NCI-H524 (cell line): ENCODE data around the gene OGFOD3.
A peak's percentile ranks its signal among the peaks of the same experiment; 100 is the strongest.

ENCODE experiments used
- DNase-seq, 2 experiments: peaks; one replicate each; lab custom pipeline; 2025; lab: John Stamatoyannopoulos, UW

Gene OGFOD3

DNA sequence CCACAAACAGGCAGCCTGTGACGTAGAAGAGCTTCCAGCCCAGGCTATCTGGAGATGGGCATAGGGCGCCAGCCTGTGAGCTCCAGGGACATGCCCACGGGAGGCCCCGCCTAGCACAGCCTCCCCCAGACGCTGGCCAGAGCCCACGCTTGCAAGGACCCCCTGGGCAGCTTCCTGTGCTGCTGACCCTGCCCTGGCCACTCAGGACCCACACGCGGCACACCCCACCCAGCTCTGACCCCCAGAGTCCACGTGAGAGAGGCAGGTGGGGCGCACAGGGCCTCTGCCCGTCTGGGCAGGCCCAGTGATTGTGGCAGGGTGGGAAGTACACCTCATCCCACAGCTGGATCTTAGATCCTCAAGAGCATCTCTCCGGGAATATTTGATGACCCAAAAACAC is 28.3 kb upstream of the OGFOD3 start:
- no peak for DNase-seq

DNA sequence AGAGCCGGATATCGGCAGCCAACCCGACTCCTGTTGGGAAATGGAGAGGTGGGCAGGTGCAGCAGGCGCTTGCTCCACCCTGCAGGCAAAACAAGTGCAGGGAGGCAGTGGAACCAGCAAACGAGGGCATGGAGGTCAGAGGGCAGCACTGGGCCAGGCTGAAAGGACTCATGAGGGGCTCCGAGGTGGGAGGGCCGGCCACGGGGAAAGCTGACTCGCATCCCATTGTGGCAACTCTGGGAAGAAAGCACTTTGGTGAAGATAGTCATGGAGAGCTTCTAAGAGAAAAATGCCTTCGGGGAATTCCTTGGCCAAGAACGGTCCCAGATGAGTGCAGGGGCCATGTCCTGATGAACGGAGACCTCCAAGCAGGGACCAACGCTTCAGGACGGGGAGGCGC is 27.7 kb upstream of the OGFOD3 start:
- no peak for DNase-seq

GRCh38 chr17:82445542-82445941 is 27.2 kb upstream of the OGFOD3 start:
- DNase-seq = no peak

- no peak for DNase-seq
These were observed 26.6 kb upstream of the OGFOD3 start for GRCh38 chr17:82444941-82445521.

DNA sequence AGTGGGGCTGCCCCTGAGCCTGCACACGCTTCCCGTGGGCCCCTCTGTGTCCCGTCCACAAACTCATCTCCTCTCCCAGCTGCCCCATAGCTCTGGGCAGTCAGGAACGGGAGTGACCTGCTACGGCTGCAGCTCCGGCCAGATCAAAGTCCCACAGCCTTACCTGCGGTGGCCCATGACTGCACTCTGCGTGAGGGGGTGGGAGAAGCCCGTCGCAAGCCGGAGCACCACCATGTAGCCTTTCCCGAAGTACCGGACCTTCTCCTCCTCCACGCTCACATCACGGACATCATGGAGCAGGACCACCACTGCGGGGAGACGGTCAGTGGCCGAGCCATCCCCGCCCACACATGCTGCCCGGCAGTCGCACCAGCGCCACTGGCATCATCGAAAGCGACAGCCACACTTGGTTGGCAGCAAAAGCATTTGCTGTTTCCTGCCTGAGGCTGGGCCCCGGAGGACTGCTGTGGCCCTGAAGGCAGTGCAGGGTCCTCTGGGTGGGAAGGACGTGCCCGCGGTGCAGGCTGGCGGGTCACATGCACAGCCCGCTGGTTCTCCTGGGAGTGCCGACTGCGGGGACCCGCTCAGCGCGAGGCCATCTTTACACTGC is 26.0 kb upstream of the OGFOD3 start:
- no peak for DNase-seq

DNA sequence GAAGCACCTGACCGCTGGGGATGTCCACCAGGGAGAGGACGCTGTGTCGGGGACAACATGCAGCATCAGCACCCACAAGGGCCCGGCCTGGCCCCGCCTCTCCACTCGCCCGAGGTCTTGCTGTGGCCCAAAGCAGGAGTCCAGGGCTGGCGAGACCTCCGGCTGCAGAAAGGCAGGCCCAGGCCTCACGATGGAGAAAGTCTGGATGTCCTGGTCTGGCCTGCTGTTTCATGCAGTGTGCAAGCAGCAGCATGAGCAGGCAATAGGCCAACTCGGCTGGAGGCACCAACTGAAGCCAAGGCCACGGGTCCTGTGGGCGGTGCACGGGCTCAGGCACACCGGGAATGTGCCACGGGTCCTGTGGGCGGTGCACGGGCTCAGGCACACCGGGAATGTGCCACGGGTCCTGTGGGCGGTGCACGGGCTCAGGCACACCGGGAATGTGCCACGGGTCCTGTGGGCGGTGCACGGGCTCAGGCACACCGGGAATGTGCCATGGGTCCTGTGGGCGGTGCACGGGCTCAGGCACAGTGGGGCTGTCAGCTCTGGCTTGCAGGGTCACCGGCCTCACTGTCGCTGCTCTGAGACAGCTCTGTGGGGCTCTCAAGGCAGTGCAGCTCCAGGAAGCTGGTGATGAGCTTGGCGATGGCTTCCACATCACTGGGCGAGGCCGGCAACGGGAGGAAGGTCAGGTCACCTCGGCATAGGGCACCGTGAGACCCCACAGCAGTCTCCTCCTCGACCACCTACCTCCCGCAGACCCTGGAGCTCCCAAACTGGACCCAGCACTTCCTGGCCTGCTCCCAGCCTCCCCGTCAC is 25.3 kb upstream of the OGFOD3 start:
- DNase-seq = no peak

GRCh38 chr17:82442643-82443464 is 24.5 kb upstream of the OGFOD3 start:
- DNase-seq = no peak

GRCh38 chr17:82441691-82442487 is 23.5 kb upstream of the OGFOD3 start:
- DNase-seq = no peak

- peak in 1 of 2 experiments; percentile 63 for DNase-seq
These were observed 22.7 kb upstream of the OGFOD3 start for GRCh38 chr17:82440991-82441627.

DNA sequence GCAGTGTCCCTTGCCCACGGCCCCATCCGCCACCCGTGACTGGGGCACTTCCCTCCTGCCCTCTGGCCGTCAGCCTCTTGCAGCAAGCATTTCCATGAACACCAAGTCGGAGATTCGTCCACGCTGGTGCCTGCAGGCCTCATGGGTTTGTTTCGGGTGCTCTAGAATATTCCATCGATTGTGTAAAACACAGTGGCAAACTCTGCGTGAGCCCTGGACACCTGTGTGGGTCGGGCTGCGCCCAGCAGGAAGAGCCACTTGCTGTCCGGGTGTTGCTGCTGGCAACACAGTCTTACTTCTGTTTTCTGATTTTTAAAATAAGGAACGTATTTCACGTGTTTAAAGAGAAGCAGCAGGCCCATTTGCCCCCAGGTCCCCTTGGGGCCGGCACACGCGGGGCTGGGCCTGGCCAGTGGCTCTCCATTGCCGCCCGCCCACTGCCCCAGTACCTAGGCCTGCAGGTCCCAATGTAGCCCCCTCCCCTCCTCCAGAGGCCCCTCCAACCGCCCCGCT is 22.1 kb upstream of the OGFOD3 start:
- DNase-seq = no peak

GRCh38 chr17:82439829-82440365 is 21.5 kb upstream of the OGFOD3 start:
- DNase-seq = no peak

- DNase-seq = no peak
These were observed 20.9 kb upstream of the OGFOD3 start for GRCh38 chr17:82439194-82439828.

DNA sequence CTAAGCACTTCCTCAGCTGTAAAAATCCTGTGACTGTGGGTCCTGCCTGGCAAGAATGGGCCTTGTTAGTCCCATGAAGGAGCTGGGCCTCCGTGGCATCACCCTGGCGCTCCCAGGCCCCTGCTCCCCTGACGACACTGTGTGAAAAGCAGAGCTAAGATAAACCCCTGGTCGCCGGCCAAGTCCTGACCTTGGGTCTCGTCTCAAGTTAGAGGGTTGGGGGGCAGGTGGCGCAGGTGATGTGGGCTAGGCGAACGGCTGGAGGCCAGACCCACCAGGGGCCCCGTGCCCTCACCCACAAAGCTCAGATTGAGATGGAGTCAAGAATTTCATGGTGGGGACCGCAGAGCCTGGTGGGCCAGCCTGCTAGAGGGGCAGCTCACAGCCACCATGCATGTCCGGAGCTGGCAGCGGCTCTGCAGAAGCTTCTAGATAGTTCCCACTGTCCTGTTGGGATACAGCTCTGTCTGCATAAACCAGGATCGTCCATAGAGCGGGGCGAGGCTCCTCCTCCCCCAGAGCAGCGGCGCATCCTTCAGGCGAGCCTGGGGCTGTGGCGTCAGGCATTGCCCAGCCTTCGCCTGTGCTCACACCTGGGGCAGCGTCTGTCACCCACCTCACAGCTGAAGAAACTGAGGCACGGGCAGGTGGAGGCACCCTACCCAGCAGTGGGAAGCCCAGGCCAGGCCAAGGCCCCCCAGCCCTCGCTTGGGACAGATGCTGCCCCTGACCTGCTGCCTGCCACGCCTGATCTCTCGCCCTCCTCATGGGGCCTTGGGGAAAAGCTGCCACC is 20.2 kb upstream of the OGFOD3 start:
- DNase-seq = no peak

DNA sequence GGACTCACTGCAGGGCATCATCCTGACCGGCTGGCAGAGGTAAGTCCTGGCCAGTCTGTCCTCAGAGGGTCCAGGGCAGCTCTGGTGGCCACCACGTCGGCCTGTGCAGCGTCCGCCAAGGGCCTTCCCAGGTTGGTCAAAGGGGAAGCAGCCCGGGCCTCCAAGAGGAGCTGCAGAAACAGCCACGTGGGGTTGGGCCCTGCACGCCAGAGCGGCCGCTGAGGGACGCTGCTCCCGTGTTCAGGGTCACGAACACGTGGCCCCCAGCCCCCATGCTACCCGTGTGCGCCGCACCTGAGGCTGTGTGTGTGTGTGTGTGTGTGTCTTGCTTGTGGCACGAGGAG is 18.9 kb upstream of the OGFOD3 start:
- no peak for DNase-seq

DNA sequence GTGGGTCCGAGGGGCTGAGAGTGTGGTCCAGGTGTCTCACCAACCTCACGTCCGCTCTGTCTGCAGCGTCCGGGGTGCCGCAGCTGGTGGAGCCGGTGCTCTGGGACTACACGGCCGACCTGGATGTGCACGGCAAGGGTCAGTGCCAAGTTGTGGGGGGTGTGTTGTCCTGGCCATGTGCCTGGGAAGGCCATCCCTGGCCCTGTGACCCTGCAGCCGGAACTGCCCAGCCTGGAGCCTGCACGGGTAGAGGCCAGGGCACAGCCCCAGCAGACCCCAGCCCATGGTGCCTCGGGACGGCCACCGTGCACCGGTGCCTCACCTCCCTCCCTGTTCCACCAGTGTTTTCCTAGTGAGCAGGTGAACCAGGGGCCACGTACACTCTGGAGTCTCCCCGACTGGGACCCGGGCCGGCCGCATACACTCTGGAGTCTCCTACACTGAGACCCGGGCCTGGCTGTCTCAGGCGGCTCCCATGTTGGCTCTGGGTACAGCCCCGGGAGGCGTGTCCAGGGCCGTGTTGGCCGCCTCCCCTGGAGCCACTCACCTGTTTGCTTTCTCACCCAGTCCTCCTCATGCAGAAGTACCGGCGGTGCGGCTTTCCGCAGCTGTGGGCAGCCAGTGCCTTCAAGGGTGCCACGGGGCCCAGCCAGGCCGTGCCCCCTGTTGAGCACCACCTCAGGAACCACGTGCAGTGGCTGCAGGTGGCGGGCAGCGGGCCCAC is 18.4 kb upstream of the OGFOD3 start:
- DNase-seq = no peak

- DNase-seq = no peak
These were observed 17.5 kb upstream of the OGFOD3 start for GRCh38 chr17:82435601-82436583.

GRCh38 chr17:82435103-82435502 is 16.7 kb upstream of the OGFOD3 start:
- DNase-seq = no peak

- DNase-seq = no peak
These were observed 15.8 kb upstream of the OGFOD3 start for GRCh38 chr17:82434216-82434565.
